NCI-H82 treated with DMSO at 0.1 percent for 48 hours (cell line): Measurements from ENCODE around the gene ZSWIM6.

Experiments used
- DNase-seq: peaks from one replicate; lab custom pipeline; 2025; ENCODE audit not compliant: unreplicated experiment; lab: John Stamatoyannopoulos, UW

ZSWIM6 gene

DNA sequence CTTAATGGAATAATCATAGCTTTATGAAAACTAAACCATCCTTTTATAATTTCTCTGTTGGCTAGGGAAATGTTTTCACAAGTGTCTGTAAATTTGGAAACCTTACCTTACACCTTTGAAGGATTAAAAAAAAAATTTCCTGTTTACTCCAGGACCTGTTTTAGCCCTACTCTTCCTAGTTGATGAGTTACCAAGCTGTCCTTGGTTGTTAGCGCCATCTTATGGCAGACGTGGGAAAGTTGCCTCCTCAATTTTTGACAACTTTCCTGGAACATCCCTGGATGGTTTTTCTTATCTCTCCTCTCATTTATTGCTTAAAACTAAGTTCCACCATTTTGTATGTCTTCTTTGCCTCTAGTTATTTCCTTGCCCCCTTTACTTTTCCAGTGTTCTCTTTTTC, 25.7 kb downstream of the ZSWIM6 start:
- DNase-seq, result no peak

- no peak for DNase-seq
Measured at GRCh38 chr5:61362796-61363368, 30.8 kb downstream of the ZSWIM6 start.

GRCh38 chr5:61363401-61364114, 31.5 kb downstream of the ZSWIM6 start:
- DNase-seq, result no peak

DNA sequence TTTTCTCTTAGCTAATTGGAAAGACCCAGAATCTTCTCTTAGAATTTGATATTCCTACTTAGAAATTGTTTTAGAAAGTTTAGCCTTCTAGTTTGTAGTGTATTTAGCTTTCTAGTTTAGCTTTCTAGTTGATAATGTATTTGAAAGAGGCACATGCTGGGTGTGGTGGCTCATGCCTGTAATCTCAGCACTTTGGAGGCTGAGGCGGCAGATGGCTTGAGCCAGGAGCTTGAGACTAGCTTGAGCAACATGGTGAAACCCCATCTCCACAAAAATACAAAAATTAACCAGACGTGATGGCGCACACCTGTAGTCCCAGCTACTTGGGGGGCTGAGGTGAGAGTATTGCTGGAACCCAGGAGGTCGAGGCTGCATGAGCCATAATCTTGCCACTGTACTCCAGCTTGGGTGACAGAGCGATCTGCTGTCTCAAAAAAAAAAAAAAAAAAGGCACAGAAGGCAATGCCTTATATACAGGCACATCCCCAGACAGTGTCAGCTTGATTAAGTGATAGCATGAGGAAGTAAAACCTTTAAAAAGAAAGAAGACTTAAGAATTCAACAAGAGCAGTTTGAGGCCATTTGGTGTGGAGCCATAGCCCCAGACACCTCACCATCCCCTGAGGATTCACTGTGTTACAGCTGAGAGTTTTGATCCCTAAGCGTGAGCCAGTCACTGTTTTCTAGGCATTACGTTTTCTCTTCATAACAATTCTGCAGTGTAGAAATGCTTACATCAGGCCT, 34.6 kb downstream of the ZSWIM6 start:
- DNase-seq, result no peak

DNA sequence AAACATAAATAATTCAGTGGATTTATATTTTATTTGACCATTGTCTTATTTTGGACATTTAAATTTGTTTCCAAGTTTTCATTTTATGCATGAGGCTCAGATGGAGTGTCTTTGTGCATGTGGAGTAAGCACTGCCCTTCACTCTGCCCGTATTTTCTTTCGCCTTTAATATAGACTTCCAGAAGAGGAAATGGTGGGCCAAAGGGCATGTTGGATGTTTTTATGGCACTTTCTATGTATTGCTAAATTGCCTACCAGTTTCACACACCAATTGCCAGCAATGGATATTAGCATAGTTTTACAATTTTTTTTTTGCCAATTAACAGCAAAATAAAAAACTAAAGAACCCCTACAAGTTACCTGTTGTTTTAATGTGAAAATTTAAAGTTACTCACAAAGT, 38.4 kb downstream of the ZSWIM6 start:
- no peak for DNase-seq

GRCh38 chr5:61371474-61371873, 39.4 kb downstream of the ZSWIM6 start:
- no peak for DNase-seq

GRCh38 chr5:61379677-61380076, 47.6 kb downstream of the ZSWIM6 start:
- DNase-seq, result no peak

DNA sequence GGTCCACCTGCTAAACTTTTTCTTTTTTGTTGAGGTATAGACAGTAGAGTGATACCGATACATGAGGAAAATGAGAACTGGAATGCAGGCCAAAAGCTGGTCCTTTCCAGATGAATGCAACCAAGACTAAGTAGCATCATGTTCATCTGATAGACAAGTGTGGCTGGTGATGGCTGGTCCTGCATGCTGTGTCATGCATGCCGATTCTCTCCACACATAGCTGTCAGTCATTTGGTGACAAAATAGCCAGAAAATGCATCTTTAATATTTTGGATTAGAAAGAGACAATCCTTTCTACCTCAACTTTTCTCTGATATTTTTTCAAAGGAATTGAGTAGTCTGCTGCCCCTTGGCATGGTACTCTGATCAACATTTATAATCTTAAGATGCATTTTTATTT, 49.9 kb downstream of the ZSWIM6 start:
- DNase-seq, result no peak

DNA sequence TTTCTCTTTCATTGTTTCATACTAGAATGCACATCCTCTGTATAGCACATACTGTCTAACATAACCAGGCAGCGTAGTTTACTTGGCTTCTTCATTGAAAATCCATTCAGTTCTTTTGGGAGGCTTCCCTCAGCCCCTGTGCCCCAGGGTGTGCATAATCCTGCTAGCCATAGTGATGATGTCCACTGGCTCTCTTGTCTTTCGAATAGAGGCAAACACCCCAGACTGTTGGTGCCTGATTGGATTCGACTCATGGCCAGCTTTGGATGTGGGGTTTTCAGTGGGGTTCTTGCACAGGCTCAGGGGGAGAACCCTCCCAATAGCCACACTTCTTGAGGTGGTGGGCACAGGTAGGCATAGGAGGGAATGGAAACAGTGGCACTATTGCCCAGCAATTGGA, 53.6 kb downstream of the ZSWIM6 start:
- DNase-seq, result no peak

DNA sequence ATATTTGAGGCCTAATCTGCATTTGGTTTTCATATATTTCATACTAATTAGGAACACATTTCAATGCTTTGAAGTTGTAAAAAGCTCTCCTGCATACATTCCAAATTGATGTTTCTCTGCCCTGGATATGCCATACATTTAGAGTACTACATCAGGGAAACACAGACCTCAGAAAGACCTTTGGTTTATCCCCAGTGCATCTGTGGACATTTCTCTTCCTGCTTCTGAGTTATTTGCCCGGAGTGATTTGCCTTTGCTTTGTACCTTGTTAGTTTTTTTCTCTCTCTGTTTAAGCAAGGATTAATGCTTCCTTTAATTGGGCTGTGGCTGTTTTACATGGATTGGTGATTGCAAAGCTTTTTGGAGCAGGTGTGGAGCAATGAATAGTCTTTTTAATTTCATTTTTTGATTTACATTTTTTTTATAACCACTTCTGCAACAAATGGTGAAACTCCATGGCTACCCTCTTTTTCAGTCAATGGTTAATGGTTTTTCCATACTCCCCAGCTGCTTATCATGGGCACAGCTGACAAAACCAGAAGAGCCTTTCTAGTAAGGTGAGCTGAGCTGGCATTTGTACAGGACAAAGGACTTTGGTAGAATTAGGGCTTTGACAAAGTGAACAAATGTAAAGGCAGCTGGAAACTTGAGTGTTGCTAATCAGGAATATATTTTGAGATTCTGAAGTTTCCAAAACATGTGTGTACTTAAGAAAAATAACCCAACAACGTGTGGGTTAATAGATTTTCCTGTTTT, 54.2 kb downstream of the ZSWIM6 start:
- DNase-seq, result no peak

DNA sequence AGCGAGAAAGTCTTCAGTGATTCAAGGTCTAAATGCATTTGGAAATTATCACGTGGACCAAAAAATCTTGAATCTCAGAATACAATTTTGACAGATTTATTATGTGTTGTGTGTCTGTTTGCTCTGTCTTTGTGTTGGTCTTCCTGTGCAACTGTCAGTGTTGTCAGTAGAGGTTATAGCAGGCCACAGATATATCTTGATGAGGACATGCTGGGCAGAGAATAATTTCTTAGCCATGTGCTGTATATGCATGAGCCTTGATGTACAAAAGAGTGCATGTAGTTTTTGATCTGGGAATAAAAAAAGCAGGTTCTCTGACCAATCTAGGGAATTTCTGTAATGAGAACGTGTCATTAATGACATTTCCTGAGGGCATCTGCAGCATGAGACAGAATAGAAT, 57.6 kb downstream of the ZSWIM6 start:
- DNase-seq, result no peak

- no peak for DNase-seq
Measured at GRCh38 chr5:61394078-61394704, 62.1 kb downstream of the ZSWIM6 start.

GRCh38 chr5:61394793-61395192, 62.7 kb downstream of the ZSWIM6 start:
- no peak for DNase-seq

DNA sequence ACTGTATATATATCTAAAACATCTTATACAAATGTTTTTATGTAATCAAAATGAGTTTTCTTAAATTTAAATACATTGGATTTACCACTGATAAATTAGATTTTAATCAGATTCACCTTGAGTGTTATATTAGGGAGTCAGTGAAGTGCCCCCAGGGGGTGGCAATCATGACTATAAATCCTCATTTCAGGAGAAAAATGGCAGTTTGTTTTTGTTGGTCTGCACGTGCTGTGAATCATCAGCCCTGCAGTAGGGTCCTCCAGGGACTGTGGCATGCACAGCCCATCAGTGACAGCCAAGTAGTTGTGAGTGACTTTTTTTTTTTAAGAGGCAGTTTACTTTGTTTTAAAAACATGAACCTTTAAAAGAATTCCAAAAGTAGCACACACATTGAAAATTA, 65.2 kb downstream of the ZSWIM6 start:
- DNase-seq, result no peak

GRCh38 chr5:61397937-61398336, 65.9 kb downstream of the ZSWIM6 start:
- DNase-seq, result no peak

- no peak for DNase-seq
Measured at GRCh38 chr5:61398440-61398839, 66.4 kb downstream of the ZSWIM6 start.

DNA sequence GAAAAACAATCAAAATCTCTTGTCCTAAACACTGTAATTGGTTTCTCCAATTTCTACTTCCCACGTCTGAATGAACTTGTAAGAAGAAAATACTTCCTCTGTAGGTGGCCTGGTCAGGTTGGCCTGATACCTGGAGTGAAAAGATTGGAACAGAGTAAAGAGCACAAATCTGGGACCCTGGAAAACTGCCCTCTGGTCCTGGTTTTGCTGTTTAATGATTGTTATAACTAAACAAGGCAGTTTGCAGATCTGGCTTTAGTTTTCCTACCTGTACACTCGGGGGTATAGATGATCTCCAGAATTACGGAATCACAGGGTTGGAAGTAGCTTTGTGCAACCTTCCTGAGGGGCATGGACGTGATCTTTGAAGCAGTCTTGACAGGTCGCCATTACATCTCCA, 67.6 kb downstream of the ZSWIM6 start:
- no peak for DNase-seq

- DNase-seq, result no peak
Measured at GRCh38 chr5:61401726-61402125, 69.7 kb downstream of the ZSWIM6 start.

- no peak for DNase-seq
Measured at GRCh38 chr5:61402244-61402823, 70.3 kb downstream of the ZSWIM6 start.

GRCh38 chr5:61402970-61403900, 71.2 kb downstream of the ZSWIM6 start:
- DNase-seq, result no peak
